OCI-LY3 (cell line): Measurements from ENCODE around the gene GTF3C5.

ENCODE experiments used
- CTCF ChIP-seq: fragments of 200-600, 300-600 bp; sonication (generic); IDR thresholded peaks from 2 replicates; pipeline ENCODE4 v1.5.1; 2014; ENCODE audit warnings: antibody characterized with exemption, low read length, low read depth
- EZH2phosphoT487 ChIP-seq: fragments of 200-600 bp; shearing (Covaris generic); IDR thresholded peaks from 2 replicates; pipeline ENCODE4 v1.6.1; 2018; ENCODE audit warnings: antibody characterized with exemption, mixed run types, low read depth

GRCh38 chr9:132991351-132992300 lies 39.2 kb upstream of the GTF3C5 start:
- TF ChIP-seq CTCF (no peak), EZH2phosphoT487 (no peak)
